DLD1 (cell line): ENCODE data around the gene PRSS12.

ENCODE experiments used
- in situ Hi-C: cut with HindIII; loops from 2 replicates; pipeline ENCODE4 v1.10.0; 2017; ENCODE audit warnings: low sequenced_read_pairs

PRSS12 gene

GRCh38 chr4:118356731-118357130 lies 3.9 kb upstream of the PRSS12 start:
- in situ Hi-C loops: no loop called here

DNA sequence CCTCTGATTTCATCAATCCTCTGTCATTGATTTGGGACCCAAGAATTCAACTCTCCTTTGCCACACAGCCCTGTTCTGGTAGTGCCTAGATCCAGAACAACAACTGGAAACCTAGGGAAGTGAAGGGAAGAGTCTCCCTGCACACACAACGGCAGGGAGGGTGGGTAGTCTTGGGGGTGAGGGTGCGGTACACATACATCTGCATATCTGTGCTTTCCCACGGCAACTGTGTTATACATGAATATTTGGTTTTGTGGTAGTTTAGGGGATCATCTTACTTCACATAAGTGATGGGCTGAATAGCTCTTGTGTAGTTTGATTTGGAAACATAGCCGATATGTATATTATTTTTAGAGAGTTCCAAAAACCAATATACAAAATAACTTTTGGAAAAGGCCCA lies 3.3 kb upstream of the PRSS12 start:
- in situ Hi-C loops: no loop called here

- in situ Hi-C loops: no loop called here
Measured at GRCh38 chr4:118354913-118355312, 2.1 kb upstream of the PRSS12 start.

DNA sequence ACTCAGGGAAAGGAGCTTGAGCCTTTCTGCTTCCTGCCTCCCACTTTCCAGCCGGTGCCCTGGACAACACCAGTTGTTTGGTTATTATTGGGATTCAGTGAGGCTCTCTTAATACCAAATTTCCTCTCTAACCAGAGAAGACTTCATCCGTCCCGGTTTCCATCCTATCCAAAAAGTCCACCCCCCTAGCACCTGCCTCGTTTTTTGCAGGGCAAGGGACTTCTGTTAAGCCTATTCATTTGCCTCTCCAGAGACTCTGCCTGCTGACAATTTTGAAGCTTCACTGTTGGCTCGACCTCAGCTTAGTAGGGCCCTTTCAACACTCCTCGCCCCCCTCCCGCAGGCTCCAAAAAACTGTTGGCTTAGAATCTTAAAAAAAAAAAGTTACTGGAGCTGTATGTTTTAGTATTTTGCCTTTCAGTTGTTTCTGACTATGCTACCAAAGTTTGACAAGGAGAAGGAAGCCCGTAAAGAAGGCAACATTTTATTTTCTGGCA lies 779 bp upstream of the PRSS12 start:
- in situ Hi-C loops: no loop called here

GRCh38 chr4:118351851-118352827 lies 664 bp downstream of the PRSS12 start:
- in situ Hi-C loops: no loop called here

- in situ Hi-C loops: no loop called here
Measured at GRCh38 chr4:118350961-118351360, 1.8 kb downstream of the PRSS12 start.

- in situ Hi-C loops: no loop called here
Measured at GRCh38 chr4:118348886-118349285, 3.9 kb downstream of the PRSS12 start.

DNA sequence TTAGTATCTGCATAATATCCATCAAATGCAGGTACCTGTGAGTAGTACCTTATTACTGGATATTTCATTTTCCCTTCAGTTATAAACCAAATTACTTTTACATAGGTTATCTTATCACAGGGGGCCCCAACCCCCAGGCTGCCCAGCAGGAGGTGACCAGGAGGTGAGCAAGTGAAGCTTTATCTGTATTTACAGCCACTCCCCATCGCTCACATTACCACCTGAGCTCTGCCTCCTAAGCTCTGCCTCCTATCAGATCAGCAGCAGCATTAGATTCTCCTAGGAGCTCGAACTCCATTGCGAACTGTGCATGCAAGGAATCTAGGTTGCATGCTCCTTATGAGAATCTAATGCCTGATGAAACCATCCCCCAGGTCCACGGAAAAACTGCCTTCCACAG lies 6.3 kb downstream of the PRSS12 start:
- in situ Hi-C loops: no loop called here

DNA sequence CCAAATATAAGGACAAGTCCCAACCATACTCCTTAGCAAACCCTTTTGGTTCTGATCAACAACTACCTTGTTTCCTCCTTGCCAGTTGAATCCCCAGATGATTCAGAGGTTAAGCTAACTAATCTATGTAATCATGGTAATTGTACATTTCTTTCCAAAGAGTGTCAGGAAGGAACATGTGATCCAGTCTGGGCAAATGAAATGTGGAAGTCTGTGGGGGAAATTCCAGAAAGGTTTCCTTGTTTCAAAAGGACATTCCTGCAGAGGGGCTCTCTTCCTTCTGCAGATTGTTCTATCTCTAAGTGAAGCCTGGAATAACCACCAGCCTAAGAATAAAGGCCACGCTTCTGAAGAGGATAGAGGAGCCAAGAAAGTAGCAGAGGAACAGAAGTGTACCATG lies 7.0 kb downstream of the PRSS12 start:
- in situ Hi-C loops: no loop called here

GRCh38 chr4:118344801-118345200 lies 8.0 kb downstream of the PRSS12 start:
- in situ Hi-C loops: no loop called here

DNA sequence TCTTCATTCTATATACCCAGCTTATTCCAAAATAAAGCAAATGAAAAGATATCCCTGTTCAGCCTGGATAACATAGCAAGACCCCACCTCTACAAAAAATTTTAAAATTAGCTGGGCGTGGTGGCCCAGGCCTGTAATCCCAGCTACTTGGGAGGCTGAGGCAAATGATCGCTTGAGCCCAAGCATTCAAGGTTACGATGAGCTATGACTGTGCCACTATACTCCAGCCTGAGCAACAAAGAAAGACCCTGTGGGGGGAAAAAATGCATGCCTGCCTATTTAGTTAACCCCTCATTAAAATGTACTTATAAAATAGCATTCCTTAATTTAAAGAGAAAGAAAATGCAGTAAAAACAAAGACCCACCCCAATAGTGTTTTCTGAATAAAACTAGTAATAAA lies 9.3 kb downstream of the PRSS12 start:
- in situ Hi-C loops: no loop called here

DNA sequence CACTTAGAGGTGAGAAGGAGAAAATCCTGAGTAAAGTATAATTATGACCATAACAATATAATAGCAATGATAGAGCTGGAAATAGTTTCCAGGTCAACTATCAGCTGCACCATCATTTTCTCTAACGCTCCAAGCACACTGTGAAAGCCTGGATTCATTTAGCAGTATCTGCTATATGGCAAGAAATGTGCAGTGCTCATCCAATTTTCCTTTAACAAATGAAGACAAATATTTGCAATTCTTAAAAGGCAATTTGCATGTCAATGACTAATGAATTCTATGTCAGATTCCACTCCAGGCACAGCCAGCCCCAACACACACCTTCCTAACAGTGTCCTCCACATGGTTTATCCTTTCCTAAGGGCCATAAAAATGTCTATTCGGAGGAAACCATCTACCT lies 12.7 kb downstream of the PRSS12 start:
- in situ Hi-C loops: no loop called here

- in situ Hi-C loops: no loop called here
Measured at GRCh38 chr4:118338981-118339765, 13.6 kb downstream of the PRSS12 start.

DNA sequence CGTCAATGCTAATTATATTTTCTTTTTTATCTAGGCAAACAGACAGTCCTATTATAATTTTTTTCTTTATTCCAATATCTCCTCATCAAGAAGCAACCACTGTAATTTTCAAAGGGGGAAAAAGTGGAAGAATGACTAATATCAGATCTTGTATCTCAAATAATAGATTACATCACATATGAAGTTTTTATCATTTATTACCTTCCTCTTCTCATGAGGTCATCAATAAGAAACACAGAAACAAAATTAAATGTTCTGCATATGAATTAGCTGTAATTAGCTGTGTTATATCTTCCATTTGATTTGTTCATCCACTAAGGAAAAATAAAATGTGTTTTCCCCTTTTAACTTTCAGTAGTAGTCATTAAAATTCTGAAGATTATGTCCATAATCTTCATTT lies 14.3 kb downstream of the PRSS12 start:
- in situ Hi-C loops: no loop called here

GRCh38 chr4:118337954-118338353 lies 14.8 kb downstream of the PRSS12 start:
- in situ Hi-C loops: no loop called here

- in situ Hi-C loops: no loop called here
Measured at GRCh38 chr4:118335774-118336173, 17.0 kb downstream of the PRSS12 start.

GRCh38 chr4:118335324-118335723 lies 17.5 kb downstream of the PRSS12 start:
- in situ Hi-C loops: no loop called here

GRCh38 chr4:118331352-118331751 lies 21.5 kb downstream of the PRSS12 start:
- in situ Hi-C loops: no loop called here

DNA sequence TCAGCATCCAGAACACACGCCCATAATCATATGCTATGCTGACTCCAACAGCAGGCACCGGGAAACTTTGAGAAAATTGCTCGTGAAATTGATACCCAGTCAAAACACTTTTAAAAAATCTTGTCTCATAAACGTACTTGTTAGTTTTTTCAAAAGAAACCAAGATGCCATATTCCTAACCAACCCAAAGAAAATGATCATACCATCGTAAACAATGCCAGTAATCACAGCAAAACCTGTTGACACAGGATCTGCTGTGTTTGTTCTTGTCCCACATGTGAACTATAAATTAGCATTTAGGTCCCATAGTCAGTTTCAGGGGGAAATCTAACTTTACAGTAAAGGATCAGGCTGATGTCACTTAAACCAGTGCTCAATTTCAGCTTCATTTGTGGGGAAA lies 23.0 kb downstream of the PRSS12 start:
- in situ Hi-C loops: no loop called here

DNA sequence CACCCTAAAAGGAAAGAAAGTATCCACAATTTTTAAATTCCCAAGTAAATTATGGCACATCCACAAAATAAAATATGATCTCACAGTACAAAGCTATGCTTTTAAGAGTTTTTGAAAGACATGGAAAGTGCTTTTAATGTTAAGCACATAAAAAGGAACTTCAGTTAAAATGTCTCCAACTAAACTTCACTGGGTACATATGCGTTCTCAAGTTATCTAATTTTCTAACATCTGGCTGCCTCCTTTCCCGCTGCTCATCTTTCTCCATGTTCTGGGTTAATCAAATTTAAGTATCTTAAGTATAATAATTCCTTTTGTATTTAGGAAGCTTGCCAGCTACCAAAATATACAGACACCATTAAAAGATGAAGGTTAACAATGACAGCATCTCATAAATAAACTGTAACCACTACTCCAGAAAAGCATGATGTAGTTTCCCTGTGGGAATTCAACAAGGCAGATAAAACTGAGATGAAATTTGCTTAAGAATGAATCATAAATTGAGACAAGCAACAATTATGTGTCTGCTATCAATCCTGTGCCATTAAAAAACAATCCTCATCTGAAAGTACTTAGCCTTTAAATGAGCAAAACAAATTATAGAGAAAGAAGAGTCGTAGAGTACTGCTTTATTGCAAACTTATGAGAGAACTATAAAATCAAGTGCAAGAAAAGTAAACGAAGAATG lies 25.1 kb downstream of the PRSS12 start:
- in situ Hi-C loops: no loop called here

GRCh38 chr4:118326585-118326984 lies 26.2 kb downstream of the PRSS12 start:
- in situ Hi-C loops: no loop called here
